ENCODE measurements around the gene RP9.
"Not testable (repeated sequence)": the region's sequence is repeated elsewhere in the genome, so short reads cannot be mapped to it uniquely, and the experiment has no call there.

The RP9 gene

GRCh38 chr7:33109758-33110238 lies 594 bp upstream of the RP9 start:
- peak in 1 of 2 donors; percentile 36 for DNase-seq (ENCODE audit: low read depth in 2 of 2)
- no peak for TF ChIP-seq CTCF (IDR thresholded peaks at IDR 0.05; ENCODE audit: low read depth, low read length)
- H3K4me3 ChIP-seq (replicated peaks in 1 of 2; ENCODE audit: low read depth in 2 of 2, low read length in 2 of 2), result peak overlapping the region; percentile 46 to 80

- no peak for TF ChIP-seq CTCF (IDR thresholded peaks at IDR 0.05; ENCODE audit: low read depth, low read length)
- peak overlapping the region; percentile 75 to 80 for H3K4me3 ChIP-seq (replicated peaks in 1 of 2; ENCODE audit: low read depth in 2 of 2, low read length in 2 of 2)
- peak in 1 of 2 donors; percentile 51 for DNase-seq (ENCODE audit: low read depth in 2 of 2)
Measured at GRCh38 chr7:33108554-33109004, 625 bp downstream of the RP9 start.

- H3K4me3 ChIP-seq (replicated peaks in 1 of 2; ENCODE audit: low read depth in 2 of 2, low read length in 2 of 2), result peak overlapping the region; percentile 75 to 80
- peak; percentile 53 for TF ChIP-seq CTCF (IDR thresholded peaks at IDR 0.05; ENCODE audit: low read depth, low read length)
- peak; percentile 64 to 73 for DNase-seq (ENCODE audit: low read depth in 2 of 2)
Measured at GRCh38 chr7:33107136-33108066, 1.8 kb downstream of the RP9 start.

GRCh38 chr7:33101906-33102305 lies 7.3 kb downstream of the RP9 start:
- TF ChIP-seq CTCF (IDR thresholded peaks at IDR 0.05; ENCODE audit: low read depth, low read length), result no peak
- DNase-seq (ENCODE audit: low read depth in 2 of 2), result peak in 1 of 2 donors; percentile 53
- no peak overlapping the region for H3K4me3 ChIP-seq (replicated peaks in 1 of 2; ENCODE audit: low read depth in 2 of 2, low read length in 2 of 2)

GRCh38 chr7:33100770-33101169 lies 8.4 kb downstream of the RP9 start:
- H3K4me3 ChIP-seq (replicated peaks in 1 of 2; ENCODE audit: low read depth in 2 of 2, low read length in 2 of 2), result no peak overlapping the region
- no peak for TF ChIP-seq CTCF (IDR thresholded peaks at IDR 0.05; ENCODE audit: low read depth, low read length)
- no peak for DNase-seq (ENCODE audit: low read depth in 2 of 2)

GRCh38 chr7:33099154-33099940 lies 9.9 kb downstream of the RP9 start:
- no peak for DNase-seq (ENCODE audit: low read depth in 2 of 2)

GRCh38 chr7:33094745-33095275 lies 14.4 kb downstream of the RP9 start:
- H3K4me3 ChIP-seq (replicated peaks in 1 of 2; ENCODE audit: low read depth in 2 of 2, low read length in 2 of 2); DNase-seq (ENCODE audit: low read depth in 2 of 2): not testable (repeated sequence)

More at GRCh38 chr7:33099154-33099940, 9.9 kb downstream of the RP9 start:
- no peak for TF ChIP-seq CTCF (IDR thresholded peaks at IDR 0.05; ENCODE audit: low read depth, low read length)
- no peak overlapping the region for H3K4me3 ChIP-seq (replicated peaks in 1 of 2; ENCODE audit: low read depth in 2 of 2, low read length in 2 of 2)

Measured in cardiac fibroblast (primary cell).